Duodenal mucosa (tissue), 2 donors: Measurements from ENCODE around the gene PPP1R7.

Experiments used
- H3K27ac ChIP-seq: one replicate; pipeline ENCODE4 v1.7.0; 2013; ENCODE audit warnings: low read depth, low read length
- H3K27me3 ChIP-seq, 2 donors: one replicate each; pipeline ENCODE4 v1.7.0; 2013; ENCODE audit warnings: low read length in 2 of 2, control low read depth in 1 of 2; ENCODE audit not compliant: insufficient read depth in 2 of 2, control insufficient read depth in 1 of 2
- H3K36me3 ChIP-seq, 2 donors: one replicate each; pipeline ENCODE4 v1.7.0; 2013; ENCODE audit warnings: low read length in 2 of 2, control low read depth in 1 of 2; ENCODE audit not compliant: insufficient read depth in 2 of 2, control insufficient read depth in 1 of 2
- H3K4me1 ChIP-seq, 2 donors: one replicate each; pipeline ENCODE4 v1.7.0; 2013; ENCODE audit warnings: low read length in 2 of 2, control low read depth in 1 of 2; ENCODE audit not compliant: insufficient read depth in 2 of 2, control insufficient read depth in 1 of 2
- H3K4me3 ChIP-seq, 2 donors: one replicate each; pipeline ENCODE4 v1.7.0; 2013; ENCODE audit warnings: low read length in 2 of 2, low read depth in 1 of 2
- H3K9ac ChIP-seq, 2 donors: one replicate each; pipeline ENCODE4 v1.7.0; 2013; ENCODE audit warnings: low read length in 2 of 2, low read depth in 1 of 2
- H3K9me3 ChIP-seq, 2 donors: one replicate each; pipeline ENCODE4 v1.7.0; 2013; ENCODE audit warnings: low read length in 2 of 2, control low read depth in 1 of 2; ENCODE audit not compliant: control insufficient read depth in 1 of 2

Gene PPP1R7

GRCh38 chr2:241110089-241110606, 40.1 kb upstream of the PPP1R7 start:
- Histone ChIP-seq H3K36me3 (peaks cover 0 to 18% of the 10 kb centered on the region in 2 donors), H3K9ac (no peak overlapping the region), H3K9me3 (no peaks in the 10 kb centered on the region), H3K27ac (no peak overlapping the region), H3K4me3 (no peak overlapping the region), H3K4me1 (peaks cover 3 to 6% of the 10 kb centered on the region in 2 donors), H3K27me3 (no peaks in the 10 kb centered on the region)

- H3K9me3 ChIP-seq: no peaks in the 10 kb centered on the region
- H3K27ac ChIP-seq: no peak overlapping the region
- H3K4me1 ChIP-seq: peaks cover 3 to 6% of the 10 kb centered on the region in 2 donors
- H3K36me3 ChIP-seq: peaks cover 0 to 18% of the 10 kb centered on the region in 2 donors
- no peak overlapping the region for H3K4me3 ChIP-seq
- H3K27me3 ChIP-seq: no peaks in the 10 kb centered on the region
- no peak overlapping the region for H3K9ac ChIP-seq
Measured at GRCh38 chr2:241110607-241111439, 39.4 kb upstream of the PPP1R7 start.

DNA sequence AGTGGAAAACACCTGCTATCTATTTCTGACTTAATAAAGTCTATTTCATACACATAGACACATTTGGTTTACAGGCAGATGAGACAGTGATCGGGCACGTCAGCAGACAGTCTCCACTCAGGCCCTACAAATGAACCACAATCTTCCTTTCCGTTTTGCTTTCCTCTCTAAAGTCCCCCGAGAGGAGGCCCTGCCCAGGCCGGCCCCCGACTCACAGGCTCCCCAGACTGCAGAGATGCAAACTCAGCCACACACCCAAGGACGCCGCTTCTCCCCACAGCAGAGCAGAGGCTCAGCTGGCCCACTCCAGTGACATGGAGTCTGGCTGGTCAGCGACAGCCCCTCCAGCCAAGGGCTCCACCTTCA, 38.8 kb upstream of the PPP1R7 start:
- no peak overlapping the region for H3K4me3 ChIP-seq
- H3K27ac ChIP-seq: no peak overlapping the region
- no peaks in the 10 kb centered on the region for H3K27me3 ChIP-seq
- peaks cover 3 to 6% of the 10 kb centered on the region in 2 donors for H3K4me1 ChIP-seq
- peaks cover 0 to 18% of the 10 kb centered on the region in 2 donors for H3K36me3 ChIP-seq
- no peaks in the 10 kb centered on the region for H3K9me3 ChIP-seq
- H3K9ac ChIP-seq: no peak overlapping the region

- Histone ChIP-seq H3K9ac (no peak overlapping the region), H3K4me3 (no peak overlapping the region), H3K36me3 (peaks cover 0 to 16% of the 10 kb centered on the region in 2 donors), H3K27ac (no peak overlapping the region), H3K9me3 (no peaks in the 10 kb centered on the region), H3K4me1 (peaks cover 3 to 6% of the 10 kb centered on the region in 2 donors), H3K27me3 (no peaks in the 10 kb centered on the region)
Measured at GRCh38 chr2:241112046-241112445, 38.2 kb upstream of the PPP1R7 start.

GRCh38 chr2:241112592-241112991, 37.7 kb upstream of the PPP1R7 start:
- Histone ChIP-seq H3K9me3 (no peaks in the 10 kb centered on the region), H3K4me3 (no peak overlapping the region), H3K4me1 (peaks cover 3 to 6% of the 10 kb centered on the region in 2 donors), H3K27me3 (no peaks in the 10 kb centered on the region), H3K36me3 (peaks cover 0 to 15% of the 10 kb centered on the region in 2 donors), H3K27ac (no peak overlapping the region), H3K9ac (no peak overlapping the region)

DNA sequence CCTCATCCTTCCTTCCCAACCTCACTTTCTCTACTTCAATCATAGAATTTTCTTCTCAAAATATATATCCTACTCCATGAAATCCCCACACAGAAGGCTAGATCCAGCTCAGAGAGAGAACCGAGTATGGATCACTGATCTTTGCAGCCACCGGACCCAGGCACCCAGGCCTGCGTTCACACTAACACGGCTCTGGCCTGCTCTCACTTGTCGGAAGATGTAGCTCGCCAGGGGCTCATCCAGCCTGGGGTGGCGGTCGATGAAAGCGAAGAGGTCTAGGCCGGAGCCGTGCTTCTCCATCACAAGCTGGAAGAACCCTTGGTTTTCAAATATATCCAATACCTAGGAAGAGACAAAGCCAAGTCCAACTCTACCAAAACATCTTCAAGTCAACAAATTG, 35.4 kb upstream of the PPP1R7 start:
- Histone ChIP-seq H3K36me3 (peaks cover 0 to 10% of the 10 kb centered on the region in 2 donors), H3K9me3 (no peaks in the 10 kb centered on the region), H3K4me3 (no peak overlapping the region), H3K9ac (no peak overlapping the region), H3K4me1 (no peaks in the 10 kb centered on the region), H3K27me3 (no peaks in the 10 kb centered on the region), H3K27ac (no peak overlapping the region)

DNA sequence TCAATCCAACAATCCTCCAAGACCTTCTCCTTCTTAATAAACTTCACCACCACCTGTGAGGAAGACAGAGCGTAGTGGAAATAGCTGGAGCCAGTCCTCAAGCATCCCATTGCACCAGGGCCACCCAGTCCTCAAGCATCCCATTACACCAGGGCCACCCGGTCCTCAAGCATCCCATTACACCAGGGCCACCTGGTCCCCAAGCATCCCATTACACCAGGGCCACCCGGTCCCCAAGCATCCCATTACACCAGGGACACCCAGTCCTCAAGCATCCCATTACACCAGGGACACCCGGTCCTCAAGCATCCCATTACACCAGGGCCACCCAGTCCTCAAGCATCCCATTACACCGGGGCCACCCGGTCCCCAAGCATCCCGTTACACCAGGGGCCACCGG, 34.9 kb upstream of the PPP1R7 start:
- no peak overlapping the region for H3K27ac ChIP-seq
- no peak overlapping the region for H3K9ac ChIP-seq
- H3K9me3 ChIP-seq: no peaks in the 10 kb centered on the region
- H3K4me3 ChIP-seq: no peak overlapping the region
- H3K36me3 ChIP-seq: peaks cover 0 to 10% of the 10 kb centered on the region in 2 donors
- no peaks in the 10 kb centered on the region for H3K4me1 ChIP-seq
- no peaks in the 10 kb centered on the region for H3K27me3 ChIP-seq

DNA sequence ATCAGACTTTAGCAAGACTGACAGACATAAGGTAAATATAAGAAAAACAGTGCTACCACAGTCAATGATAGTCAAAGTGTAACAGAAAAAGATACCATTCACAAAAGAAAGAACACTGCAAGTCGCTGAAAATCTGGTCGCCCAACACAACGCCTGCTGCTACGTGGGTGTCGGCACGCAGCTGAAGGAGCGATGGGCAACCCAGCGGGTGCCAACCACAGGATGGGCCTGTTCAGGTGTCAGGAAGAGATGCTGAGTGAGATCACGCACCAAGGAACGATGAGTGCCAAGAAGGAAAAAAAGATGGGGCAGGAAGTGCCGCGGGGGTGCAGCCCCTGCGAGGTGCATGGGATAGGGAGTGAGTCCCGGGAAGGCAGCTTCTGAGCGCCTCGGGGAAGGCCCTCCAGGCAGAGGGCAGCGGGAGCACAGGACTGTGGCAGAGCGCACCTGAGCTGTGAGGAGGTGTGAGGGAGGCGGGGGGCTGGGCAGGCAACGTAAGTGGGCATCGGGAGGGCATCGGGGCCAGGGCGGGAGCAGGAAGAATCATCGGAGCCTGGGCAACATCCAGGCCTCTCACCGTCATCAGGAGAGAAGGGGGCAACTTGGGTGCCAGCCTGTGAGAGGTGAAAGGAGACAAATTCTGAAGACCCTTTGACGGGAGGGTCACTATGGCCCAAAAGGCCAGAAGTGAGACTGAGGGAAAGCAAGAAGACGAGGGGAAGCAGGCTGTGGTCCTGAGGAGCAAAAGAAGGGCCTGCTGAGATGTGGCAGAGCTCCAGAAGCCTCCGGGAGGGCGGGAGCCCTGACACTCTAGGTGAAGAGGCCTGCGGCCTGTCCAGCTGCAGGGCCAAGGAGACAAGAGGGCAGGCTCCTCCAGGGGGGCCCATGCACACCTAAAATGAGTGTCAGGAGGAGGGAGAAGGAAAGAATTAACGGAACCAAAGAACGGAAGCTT, 33.4 kb upstream of the PPP1R7 start:
- H3K4me1 ChIP-seq: no peaks in the 10 kb centered on the region

DNA sequence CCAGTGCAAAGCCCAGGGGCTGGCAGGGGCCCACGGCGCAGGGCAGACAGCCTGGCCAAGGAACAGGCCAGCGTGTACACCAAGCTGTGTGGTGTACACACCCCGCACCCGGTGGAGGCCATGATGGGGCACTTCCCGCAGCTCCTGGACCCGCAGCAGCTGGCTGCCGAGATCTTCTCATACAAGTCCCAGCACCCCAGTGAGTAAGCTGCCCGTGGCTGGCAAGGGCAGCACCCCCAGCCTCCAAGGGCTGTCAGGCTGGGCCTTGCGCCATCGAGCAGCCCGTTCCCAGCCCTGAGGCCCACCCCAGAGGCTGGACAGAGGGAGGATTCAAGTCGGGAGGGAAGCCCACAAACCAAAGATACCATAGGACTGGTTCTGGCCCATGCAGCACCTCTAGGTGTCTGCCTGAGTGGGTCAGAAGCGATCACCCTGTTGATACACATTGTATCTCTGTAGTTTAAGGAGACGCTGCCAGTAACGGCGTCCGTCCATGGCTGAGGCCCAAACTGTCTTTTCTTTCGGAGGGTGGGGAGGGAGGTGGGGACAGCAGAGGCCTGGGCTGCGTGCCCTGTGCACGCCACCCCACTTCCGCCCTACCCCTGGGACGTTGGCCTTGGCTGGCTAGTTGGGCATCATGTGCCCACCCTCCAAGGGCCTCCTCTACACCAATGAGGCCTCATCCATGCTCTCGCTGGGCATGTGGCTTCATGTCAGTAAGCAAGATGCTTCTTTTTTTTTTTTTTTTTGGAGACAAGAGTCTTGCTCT, 31.3 kb upstream of the PPP1R7 start:
- Histone ChIP-seq H3K4me3 (no peak overlapping the region), H3K9me3 (no peaks in the 10 kb centered on the region), H3K36me3 (peaks cover 6 to 12% of the 10 kb centered on the region in 2 donors), H3K27ac (no peak overlapping the region), H3K9ac (no peak overlapping the region), H3K4me1 (no peaks in the 10 kb centered on the region), H3K27me3 (no peaks in the 10 kb centered on the region)

More for the DNA sequence above, 33.4 kb upstream of the PPP1R7 start:
- Histone ChIP-seq H3K27ac (no peak overlapping the region), H3K4me3 (no peak overlapping the region), H3K27me3 (no peaks in the 10 kb centered on the region), H3K36me3 (peaks cover 0 to 17% of the 10 kb centered on the region in 2 donors), H3K9me3 (no peaks in the 10 kb centered on the region), H3K9ac (no peak overlapping the region)
